Measurements from ENCODE around the gene EYA2. TPM values are rescaled to one million over a fixed set of nuclear protein-coding genes. Genes with fewer than 3 reads are reported as not detected.

The EYA2 gene
- total and polyA plus RNA-seq, 4 donors: 0.17 to 0.54 (median 0.23) TPM; not detected in 1

GRCh38 chr20:46883892-46884291, 10.8 kb upstream of the EYA2 start:
- Histone ChIP-seq H3K9ac (ENCODE audit: low read depth in 1 of 2, low read length in 2 of 2) (no peak overlapping the region), H3K27me3 (ENCODE audit: control insufficient read depth in 4 of 4, insufficient read depth in 4 of 4, low read length in 3 of 4) (peaks cover 0 to 4% (median 0%) of the 10 kb centered on the region in 4 donors), H3K4me3 (ENCODE audit: low read depth in 1 of 3, low read length in 3 of 3) (no peak overlapping the region), H3K4me1 (ENCODE audit: control insufficient read depth in 4 of 4, insufficient read depth in 4 of 4, low read length in 3 of 4) (no peaks in the 10 kb centered on the region), H3K9me3 (ENCODE audit: control insufficient read depth in 4 of 4, low read length in 3 of 4) (no peaks in the 10 kb centered on the region), H3K36me3 (ENCODE audit: control insufficient read depth in 4 of 4, insufficient read depth in 3 of 4, low read depth in 1 of 4, low read length in 3 of 4) (no peaks in the 10 kb centered on the region), H3K27ac (ENCODE audit: low read depth in 1 of 2, low read length in 2 of 2) (no peak overlapping the region)
- no peak for DNase-seq (ENCODE audit: low spot score)
- 52% methylated on average over 6 of the region's 6 CpGs for WGBS
- TF ChIP-seq NR2F2 (IDR thresholded peaks at IDR 0.05) (peak; percentile 44), HNF4G (IDR thresholded peaks at IDR 0.05) (no peak)

DNA sequence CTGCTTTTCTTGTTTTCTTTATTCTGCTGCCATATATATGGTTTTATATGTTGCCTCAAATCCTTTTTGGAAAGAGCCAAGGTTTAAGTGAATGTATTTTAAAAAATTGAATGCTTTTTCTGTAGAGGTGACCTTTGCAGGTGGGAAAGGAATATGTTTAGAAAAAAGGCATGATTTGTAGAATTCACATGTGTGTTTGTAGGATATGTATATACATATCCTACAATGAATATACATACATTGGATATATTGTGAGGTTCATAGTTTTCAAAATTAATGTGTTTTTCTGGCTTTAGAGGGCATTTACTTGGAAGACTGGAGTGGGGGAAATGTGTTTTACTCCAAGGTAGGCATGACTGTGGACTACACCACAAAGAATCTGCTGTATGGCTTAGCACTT, 4.0 kb upstream of the EYA2 start:
- TF ChIP-seq NR2F2 (IDR thresholded peaks at IDR 0.05) (no peak), TAF1 (conservative IDR thresholded peaks at IDR 0.05) (no peak), FOXA1 (IDR thresholded peaks at IDR 0.05) (no peak), RAD21 (IDR thresholded peaks at IDR 0.05) (no peak), SP1 (IDR thresholded peaks at IDR 0.05) (no peak), EGR1 (IDR thresholded peaks at IDR 0.05; ENCODE audit: low read depth in 2 of 2) (no peak), RXRA (IDR thresholded peaks at IDR 0.05) (no peak), YY1 (IDR thresholded peaks at IDR 0.05) (no peak), FOXA2 (IDR thresholded peaks at IDR 0.05) (no peak), HNF4A (conservative IDR thresholded peaks at IDR 0.05) (no peak), JUND (IDR thresholded peaks at IDR 0.05) (no peak), HNF4G (IDR thresholded peaks at IDR 0.05) (no peak)
- TF ChIP-seq, protein P1, sequence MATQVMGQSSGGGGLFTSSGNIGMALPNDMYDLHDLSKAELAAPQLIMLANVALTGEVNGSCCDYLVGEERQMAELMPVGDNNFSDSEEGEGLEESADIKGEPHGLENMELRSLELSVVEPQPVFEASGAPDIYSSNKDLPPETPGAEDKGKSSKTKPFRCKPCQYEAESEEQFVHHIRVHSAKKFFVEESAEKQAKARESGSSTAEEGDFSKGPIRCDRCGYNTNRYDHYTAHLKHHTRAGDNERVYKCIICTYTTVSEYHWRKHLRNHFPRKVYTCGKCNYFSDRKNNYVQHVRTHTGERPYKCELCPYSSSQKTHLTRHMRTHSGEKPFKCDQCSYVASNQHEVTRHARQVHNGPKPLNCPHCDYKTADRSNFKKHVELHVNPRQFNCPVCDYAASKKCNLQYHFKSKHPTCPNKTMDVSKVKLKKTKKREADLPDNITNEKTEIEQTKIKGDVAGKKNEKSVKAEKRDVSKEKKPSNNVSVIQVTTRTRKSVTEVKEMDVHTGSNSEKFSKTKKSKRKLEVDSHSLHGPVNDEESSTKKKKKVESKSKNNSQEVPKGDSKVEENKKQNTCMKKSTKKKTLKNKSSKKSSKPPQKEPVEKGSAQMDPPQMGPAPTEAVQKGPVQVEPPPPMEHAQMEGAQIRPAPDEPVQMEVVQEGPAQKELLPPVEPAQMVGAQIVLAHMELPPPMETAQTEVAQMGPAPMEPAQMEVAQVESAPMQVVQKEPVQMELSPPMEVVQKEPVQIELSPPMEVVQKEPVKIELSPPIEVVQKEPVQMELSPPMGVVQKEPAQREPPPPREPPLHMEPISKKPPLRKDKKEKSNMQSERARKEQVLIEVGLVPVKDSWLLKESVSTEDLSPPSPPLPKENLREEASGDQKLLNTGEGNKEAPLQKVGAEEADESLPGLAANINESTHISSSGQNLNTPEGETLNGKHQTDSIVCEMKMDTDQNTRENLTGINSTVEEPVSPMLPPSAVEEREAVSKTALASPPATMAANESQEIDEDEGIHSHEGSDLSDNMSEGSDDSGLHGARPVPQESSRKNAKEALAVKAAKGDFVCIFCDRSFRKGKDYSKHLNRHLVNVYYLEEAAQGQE (IDR thresholded peaks at IDR 0.05): no peak
- TF ChIP-seq, protein P2, sequence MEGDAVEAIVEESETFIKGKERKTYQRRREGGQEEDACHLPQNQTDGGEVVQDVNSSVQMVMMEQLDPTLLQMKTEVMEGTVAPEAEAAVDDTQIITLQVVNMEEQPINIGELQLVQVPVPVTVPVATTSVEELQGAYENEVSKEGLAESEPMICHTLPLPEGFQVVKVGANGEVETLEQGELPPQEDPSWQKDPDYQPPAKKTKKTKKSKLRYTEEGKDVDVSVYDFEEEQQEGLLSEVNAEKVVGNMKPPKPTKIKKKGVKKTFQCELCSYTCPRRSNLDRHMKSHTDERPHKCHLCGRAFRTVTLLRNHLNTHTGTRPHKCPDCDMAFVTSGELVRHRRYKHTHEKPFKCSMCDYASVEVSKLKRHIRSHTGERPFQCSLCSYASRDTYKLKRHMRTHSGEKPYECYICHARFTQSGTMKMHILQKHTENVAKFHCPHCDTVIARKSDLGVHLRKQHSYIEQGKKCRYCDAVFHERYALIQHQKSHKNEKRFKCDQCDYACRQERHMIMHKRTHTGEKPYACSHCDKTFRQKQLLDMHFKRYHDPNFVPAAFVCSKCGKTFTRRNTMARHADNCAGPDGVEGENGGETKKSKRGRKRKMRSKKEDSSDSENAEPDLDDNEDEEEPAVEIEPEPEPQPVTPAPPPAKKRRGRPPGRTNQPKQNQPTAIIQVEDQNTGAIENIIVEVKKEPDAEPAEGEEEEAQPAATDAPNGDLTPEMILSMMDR (IDR thresholded peaks at IDR 0.05; ENCODE audit: low read depth, low read length, missing input control): no peak
- TF ChIP-seq, protein P3, sequence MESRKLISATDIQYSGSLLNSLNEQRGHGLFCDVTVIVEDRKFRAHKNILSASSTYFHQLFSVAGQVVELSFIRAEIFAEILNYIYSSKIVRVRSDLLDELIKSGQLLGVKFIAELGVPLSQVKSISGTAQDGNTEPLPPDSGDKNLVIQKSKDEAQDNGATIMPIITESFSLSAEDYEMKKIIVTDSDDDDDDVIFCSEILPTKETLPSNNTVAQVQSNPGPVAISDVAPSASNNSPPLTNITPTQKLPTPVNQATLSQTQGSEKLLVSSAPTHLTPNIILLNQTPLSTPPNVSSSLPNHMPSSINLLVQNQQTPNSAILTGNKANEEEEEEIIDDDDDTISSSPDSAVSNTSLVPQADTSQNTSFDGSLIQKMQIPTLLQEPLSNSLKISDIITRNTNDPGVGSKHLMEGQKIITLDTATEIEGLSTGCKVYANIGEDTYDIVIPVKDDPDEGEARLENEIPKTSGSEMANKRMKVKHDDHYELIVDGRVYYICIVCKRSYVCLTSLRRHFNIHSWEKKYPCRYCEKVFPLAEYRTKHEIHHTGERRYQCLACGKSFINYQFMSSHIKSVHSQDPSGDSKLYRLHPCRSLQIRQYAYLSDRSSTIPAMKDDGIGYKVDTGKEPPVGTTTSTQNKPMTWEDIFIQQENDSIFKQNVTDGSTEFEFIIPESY (IDR thresholded peaks at IDR 0.05): no peak
- TF ChIP-seq, protein P4, sequence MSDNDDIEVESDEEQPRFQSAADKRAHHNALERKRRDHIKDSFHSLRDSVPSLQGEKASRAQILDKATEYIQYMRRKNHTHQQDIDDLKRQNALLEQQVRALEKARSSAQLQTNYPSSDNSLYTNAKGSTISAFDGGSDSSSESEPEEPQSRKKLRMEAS (IDR thresholded peaks at IDR 0.05): no peak
- no peaks in the 10 kb centered on the region for H3K36me3 ChIP-seq (ENCODE audit: control insufficient read depth in 4 of 4, insufficient read depth in 3 of 4, low read depth in 1 of 4, low read length in 3 of 4)
- H3K27me3 ChIP-seq (ENCODE audit: control insufficient read depth in 4 of 4, insufficient read depth in 4 of 4, low read length in 3 of 4): peaks cover 0 to 4% (median 1%) of the 10 kb centered on the region in 4 donors

More for the DNA sequence above, 4.0 kb upstream of the EYA2 start:
- no peak overlapping the region for H3K4me3 ChIP-seq (ENCODE audit: low read depth in 1 of 3, low read length in 3 of 3)
- no peak for DNase-seq (ENCODE audit: low spot score)
- peaks cover 0 to 2% (median under 1%) of the 10 kb centered on the region in 4 donors for H3K9me3 ChIP-seq (ENCODE audit: control insufficient read depth in 4 of 4, low read length in 3 of 4)
- H3K27ac ChIP-seq (ENCODE audit: low read depth in 1 of 2, low read length in 2 of 2): no peak overlapping the region
- no peak overlapping the region for H3K9ac ChIP-seq (ENCODE audit: low read depth in 1 of 2, low read length in 2 of 2)
- peaks cover 4 to 9% (median 6%) of the 10 kb centered on the region in 4 donors for H3K4me1 ChIP-seq (ENCODE audit: control insufficient read depth in 4 of 4, insufficient read depth in 4 of 4, low read length in 3 of 4)
